HG03139 (cell line): ENCODE data around the gene MAN1A2.

Source experiments
- ATAC-seq: cut with Tn5 transposase; IDR thresholded peaks from one replicate; pipeline ENCODE4 v1.9.1; 2021; ENCODE audit not compliant: unreplicated experiment

MAN1A2 gene

GRCh38 chr1:117573386-117574023, 206.3 kb downstream of the MAN1A2 start:
- ATAC-seq, result no peak

GRCh38 chr1:117574161-117574835, 207.0 kb downstream of the MAN1A2 start:
- ATAC-seq, result no peak

GRCh38 chr1:117575586-117576225, 208.5 kb downstream of the MAN1A2 start:
- no peak for ATAC-seq

- no peak for ATAC-seq
Measured at GRCh38 chr1:117576236-117576635, 209.0 kb downstream of the MAN1A2 start.

- ATAC-seq, result no peak
Measured at GRCh38 chr1:117577191-117577885, 210.1 kb downstream of the MAN1A2 start.

GRCh38 chr1:117578466-117578865, 211.2 kb downstream of the MAN1A2 start:
- ATAC-seq, result no peak
